ENCODE measurements around the gene HEBP1.

- TF ChIP-seq CTCF (IDR thresholded peaks at IDR 0.05; ENCODE audit: insufficient read depth, low read depth, low read length), result no peak
- TF ChIP-seq EZH2 (IDR thresholded peaks at IDR 0.05; ENCODE audit: insufficient read depth, low read length), result no peak
These were observed 2.9 kb downstream of the HEBP1 start for GRCh38 chr12:12997156-12997555.

Data from astrocyte (in vitro differentiated cells and primary cell).